ENCODE results near the gene TUT7.
"Not testable (repeated sequence)": the region's sequence is repeated elsewhere in the genome, so short reads cannot be mapped to it uniquely, and the experiment has no call there.

Gene TUT7

DNA sequence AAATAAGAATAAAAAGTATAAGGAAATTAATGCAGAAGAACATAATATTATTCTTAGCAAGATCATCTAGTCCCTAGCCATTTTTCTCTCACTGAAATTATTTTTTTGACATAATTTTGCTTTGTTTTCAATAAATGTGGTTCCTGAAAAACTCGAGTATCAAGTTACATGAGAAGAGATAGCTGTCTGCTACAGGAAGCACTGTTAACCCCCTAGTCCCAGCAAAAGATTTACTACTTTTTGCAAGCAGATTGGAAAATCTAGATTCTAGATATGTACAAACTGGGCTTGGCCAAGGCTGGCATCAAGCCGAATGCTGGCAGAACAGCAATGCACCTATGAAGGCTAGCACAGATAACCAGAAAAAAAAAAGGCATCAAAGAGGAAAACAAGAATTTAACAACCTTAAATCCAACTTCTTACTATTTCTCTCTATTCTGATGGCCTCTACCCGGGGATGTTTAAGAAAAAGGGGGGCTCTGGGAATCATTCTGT, 49.9 kb downstream of the TUT7 start:
- DNase-seq (ENCODE audit: low read depth in 1 of 2, low spot score in 1 of 2): no peak

DNA sequence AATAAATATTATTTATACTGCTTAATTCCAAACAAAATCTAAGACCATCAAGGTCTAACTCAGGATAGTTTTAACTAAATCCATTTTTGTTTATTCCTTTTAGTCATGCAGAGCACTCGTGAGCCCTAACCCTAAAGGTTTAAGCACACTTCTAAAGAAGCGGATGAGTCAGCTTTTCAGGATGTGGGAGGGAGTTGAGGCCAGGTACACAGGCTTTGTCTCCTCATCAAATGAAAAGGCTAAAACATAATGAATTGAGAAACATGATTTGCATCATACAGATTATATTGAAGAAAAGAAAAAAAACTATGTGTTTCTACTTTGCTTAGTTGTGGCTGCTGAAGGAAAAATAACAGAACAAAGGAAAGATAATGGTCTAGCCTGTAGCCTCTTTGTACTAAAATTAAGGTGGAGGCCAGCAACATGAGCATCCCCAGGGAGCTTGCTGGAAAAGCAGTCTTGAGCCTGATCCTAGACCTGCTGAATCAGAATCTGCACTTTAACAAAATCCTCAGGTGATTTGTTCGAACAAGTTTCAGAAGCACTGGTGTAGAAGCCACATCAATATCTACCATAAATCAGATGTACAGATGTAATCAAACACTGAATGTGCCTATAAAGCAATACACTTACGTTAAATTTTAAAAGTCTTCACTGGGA, 50.8 kb downstream of the TUT7 start:
- DNase-seq (ENCODE audit: low read depth in 1 of 2, low spot score in 1 of 2): peak in 1 of 2 donors; percentile 21

DNA sequence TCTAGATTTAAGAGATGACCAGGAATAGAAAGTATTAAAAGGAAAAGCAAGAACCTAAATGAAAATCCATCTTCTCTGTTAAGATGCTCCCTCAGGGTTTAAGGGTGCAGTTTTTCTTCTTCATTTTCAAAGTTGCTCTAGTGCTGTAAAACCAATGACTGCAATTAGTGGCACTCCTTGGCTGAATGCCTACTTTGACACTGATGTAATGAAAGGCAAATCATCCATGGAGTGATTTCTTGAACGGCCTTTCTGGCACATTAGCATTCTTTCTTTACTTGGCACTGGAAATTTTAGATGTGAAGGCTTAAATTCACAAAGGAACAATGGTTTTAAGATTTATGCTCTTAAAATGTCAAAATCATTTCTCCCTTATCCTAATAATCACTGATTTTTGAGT, 52.5 kb downstream of the TUT7 start:
- no peak for DNase-seq (ENCODE audit: low read depth in 1 of 2, low spot score in 1 of 2)

DNA sequence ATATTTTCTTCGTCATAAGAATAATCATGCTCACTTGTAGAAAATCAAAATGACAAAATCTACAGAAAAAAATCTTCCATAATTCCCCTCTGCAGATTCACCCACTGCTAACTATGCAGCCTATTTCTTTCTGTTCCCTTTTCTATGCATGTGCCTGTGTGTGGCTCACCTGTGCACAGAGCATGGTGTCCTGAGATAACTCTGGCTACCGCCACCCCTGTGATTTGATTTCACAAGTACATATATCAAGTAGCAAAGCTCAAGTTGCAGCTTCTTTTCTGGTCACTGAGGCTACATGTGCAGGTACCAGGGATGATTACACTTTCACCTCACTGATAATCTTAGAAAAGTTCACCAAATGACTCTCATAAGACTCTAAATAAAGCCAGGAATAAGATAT, 53.5 kb downstream of the TUT7 start:
- DNase-seq (ENCODE audit: low read depth in 1 of 2, low spot score in 1 of 2): no peak

DNA sequence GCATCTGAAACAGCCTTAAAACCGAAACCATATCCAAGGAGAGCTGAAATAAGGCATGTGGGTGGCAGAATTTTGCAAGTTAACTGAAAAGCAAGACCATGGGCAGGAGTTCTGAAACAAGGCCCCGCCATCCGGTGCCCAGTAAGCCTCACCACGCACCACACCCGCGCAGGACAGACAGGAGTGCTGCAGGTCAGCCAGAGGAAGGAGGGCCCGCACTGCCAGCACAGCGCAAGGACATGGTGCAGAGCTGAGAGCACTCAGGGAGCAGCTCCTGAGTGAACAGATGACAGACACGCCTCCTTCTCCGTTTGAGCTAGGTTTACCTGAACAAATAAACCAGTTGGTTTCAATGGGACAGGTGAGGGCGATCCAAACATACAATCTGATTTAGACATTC, 55.3 kb downstream of the TUT7 start:
- DNase-seq (ENCODE audit: low read depth in 1 of 2, low spot score in 1 of 2): no peak

DNA sequence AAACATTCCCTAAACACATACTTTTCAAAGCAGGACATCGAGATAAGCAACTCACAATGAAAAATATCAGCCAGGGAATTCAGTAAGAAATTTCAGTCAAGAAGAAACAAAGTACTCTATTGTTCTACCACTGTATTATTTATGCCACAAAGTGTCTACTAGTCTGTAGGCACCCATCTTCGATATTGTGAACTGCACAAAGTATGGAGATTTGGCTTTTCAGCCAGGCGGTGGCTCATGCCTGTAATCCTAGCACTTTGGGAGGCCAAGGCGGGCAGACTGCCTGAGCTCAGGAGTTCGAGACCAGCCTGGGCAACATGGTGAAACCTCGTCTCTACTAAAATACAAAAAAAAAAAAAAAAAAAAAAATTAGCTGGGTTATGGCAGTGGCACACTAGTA, 63.9 kb downstream of the TUT7 start:
- DNase-seq (ENCODE audit: low read depth in 1 of 2, low spot score in 1 of 2): not testable (repeated sequence)

DNA sequence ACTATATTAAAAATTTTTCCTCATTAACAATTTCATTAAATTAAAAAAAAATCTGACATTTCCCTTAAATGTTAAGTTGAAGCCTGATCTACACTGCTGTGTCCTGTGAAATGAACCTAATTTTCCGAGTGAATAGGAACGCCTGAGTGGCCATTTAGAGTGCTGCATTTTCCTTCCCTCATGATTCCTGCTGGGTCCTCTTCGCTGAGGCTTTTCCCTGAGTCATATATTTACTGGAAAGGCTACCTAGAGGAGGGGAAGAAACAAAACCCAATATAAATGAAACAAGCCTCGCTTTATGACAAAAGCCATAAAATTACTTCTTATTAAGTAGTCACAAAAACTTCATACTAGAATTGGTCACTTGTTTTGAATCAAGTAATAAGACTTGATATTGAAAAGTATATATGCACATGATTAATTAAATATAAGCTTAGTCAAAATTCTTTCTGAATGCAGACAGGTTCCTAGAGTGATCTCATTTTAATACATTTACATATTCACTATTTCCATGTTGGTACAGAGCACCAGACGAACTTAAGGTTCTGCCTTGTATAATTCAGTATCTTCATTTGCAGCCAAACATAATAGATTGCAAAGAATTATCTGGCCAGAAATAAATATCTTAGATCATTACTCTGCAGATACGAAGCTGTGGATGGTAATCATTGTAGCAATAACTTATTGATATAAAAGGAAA, 65.6 kb downstream of the TUT7 start:
- DNase-seq (ENCODE audit: low read depth in 1 of 2, low spot score in 1 of 2): no peak

DNA sequence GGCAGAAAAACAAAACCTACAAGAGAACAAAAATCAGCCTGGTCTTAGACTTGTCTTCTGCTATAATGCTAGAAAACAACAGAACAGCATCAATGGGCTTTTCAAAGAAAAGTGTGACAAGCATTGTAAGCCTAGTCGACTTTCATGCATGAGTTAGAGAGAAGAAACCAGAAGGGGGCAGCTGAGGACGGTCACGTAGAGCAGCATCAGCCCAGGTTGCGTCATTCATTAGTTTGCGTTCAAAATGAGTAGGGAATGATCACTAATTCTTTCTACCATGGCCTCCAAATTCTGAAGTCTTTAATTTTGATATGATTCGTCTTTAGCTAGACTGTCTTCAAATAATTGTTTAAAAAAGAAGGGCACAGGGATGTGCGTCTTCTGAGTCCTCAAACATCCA, 67.2 kb downstream of the TUT7 start:
- no peak for DNase-seq (ENCODE audit: low read depth in 1 of 2, low spot score in 1 of 2)

DNA sequence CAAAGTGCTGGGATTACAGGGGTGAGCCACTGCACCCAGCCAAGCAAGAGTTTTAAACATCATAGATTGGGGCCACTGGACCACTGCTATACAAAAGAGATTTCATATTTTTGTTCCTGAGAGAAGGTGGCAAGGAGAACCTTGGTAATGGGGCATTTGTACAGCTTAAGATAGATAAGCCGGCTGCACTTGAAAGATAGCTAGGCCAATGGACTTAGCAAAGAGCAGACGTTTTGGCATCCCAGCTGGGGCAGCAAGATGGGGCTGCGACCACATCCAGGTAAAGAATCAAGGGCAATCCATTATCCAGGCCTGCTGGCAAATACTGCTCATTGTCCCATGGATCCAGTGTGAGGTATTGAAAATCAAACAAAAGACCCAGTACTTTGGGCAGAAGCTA, 67.9 kb downstream of the TUT7 start:
- no peak for DNase-seq (ENCODE audit: low read depth in 1 of 2, low spot score in 1 of 2)

DNA sequence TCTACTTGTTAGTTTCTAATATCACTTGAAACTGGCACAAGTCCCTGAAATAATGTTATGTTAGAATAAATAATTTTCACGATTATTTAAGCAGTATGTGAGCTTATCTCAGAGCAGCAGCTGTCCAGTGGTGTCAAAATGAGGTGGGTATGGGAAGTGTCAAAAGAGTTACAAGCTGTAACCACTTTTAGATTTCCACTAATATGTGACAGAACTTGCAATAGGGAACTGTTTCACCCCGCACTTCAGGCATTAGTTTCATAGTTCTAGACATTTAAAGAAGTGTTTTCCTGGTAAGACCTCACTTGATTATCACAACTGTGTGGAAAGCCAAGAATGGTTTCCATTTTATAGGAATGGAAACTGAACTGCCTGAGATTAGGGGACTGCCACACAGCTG, 68.9 kb downstream of the TUT7 start:
- DNase-seq (ENCODE audit: low read depth in 1 of 2, low spot score in 1 of 2): no peak

DNA sequence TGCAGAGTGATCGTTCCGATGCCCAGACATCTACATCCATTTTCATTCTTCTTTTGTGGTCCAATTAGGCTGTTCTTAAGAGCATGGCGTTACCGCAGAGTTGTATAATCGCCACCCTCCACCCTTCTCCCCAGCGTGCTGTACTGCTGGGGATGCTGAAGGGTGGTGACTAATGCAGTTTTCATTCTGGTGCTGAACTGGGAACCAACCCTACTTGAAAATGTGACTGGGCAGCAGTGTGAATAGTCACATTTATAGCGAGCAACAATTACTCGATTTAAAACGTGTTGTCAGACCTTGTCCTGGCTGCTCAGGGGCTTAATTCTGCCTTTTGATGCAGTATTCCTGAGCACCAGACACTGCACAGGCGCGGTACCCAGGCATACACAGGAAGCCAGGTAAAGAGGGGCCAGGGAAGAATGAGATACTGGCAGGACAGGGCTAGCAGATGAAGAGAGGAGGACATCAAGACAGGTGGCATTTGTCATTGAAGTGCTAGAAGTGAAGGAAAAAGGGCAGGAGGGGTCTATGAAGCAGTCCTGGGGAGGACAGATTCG, 71.2 kb downstream of the TUT7 start:
- no peak for DNase-seq (ENCODE audit: low read depth in 1 of 2, low spot score in 1 of 2)

DNA sequence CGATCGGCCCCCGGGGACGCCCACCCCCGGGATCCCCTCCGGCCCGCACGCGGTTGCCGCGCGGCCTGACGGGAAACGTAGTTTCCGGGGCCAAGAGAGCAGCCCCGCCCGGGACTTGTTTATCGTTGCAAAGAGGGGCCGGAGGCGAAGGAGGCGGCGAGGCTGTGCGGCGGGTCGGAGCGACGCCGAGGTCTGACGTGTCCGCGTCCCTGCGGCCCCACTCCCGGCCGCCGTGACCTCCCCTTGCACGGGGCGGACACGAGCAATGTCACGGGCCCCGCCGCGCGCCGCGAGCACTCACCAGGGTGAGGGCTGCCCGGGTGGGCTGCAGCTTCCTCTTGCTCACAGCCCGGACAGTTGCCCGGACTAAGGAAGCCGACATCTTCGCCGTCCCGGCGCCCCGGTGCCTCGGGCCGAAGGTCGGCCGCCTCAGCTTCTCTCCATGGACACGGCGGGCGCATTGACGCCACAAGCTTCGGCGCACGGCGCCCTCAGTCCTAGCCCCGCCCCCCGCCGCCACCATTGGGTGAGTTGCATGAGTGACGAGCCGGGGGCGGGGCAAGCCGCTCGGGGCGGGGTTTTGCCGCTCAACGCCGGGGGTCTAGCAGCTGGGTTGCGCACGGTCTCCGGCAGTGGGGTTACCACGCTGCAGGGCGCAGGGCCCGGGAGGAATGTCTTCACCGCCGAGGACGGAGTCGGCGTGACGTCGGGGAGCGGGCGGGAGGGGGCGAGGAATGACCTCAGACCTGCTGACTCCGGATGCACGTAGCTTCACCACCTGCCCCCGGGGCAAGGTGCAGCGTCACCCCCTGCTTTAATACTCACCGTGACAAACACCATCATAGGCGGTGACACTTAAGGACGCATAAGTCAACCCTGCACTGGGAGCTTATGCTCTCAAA, 71.9 kb downstream of the TUT7 start, which contains the start of gene ISCA1:
ISCA1 (minus strand) TSS at position 462 of the 902 bp plus-strand sequence; CDS start at position 382, 80 bp downstream.
- peak; percentile 96 for DNase-seq (ENCODE audit: low read depth in 1 of 2, low spot score in 1 of 2)

DNA sequence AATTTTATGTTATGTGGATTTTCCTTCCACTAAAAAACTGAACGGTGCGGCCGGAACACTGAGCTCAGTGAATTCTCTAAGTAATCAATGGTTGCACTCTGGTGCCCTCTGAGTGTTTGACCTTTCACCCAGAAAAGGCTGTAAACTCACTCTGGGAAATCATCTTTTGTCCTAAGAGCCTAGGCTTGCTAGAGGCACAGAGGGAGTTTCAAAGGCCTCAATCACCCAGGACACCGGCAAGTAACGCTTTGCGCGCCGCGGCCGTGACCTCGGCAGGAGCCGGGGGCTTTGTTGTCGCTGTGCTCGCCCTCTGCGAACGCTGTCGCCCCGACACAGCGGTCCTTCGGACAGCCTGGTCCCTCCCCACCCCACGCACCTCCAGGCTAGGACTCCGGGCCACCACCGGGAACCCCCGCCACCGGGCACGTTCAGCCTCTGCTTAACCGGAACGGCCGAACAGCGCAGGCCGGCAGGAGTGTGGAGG, 72.6 kb downstream of the TUT7 start:
- DNase-seq (ENCODE audit: low read depth in 1 of 2, low spot score in 1 of 2): no peak

DNA sequence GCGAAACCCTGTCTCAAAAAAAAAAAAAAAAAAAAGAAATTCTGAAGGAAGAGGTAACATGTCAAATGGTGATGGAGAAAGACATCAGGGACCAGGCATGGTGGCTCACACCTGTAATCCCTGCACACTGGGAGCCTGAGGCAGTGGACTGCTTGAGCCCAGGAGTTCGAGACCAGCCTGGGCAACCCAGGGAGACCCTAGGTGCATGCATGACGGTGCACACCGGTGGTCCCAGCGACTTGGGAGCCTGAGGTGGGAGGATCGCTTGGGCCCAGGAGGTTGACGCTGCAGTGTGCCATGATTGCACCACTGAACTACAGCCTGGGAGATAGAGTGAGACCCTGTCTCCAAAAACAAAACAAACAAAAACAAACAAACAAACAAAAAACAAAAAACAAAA, 73.6 kb downstream of the TUT7 start:
- DNase-seq (ENCODE audit: low read depth in 1 of 2, low spot score in 1 of 2): no peak

DNA sequence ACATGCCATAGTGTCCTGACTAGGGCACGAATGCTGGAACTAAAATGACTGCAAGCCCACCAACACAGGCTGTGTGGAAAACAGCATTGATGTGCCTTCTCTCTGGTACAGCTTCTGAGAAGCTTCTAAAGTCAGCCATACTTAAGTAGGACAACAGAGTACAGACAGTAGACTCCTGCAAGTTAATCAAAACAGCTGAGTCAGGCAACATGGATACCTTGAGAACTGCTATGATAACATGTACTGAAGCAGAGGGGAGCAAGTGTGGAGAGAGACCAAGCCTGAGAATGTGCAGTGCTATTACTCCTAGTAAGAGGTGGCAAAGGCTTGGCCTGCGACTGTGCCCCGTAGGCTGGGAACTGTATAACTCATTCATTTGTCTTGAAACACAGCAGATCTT, 74.4 kb downstream of the TUT7 start:
- no peak for DNase-seq (ENCODE audit: low read depth in 1 of 2, low spot score in 1 of 2)

DNA sequence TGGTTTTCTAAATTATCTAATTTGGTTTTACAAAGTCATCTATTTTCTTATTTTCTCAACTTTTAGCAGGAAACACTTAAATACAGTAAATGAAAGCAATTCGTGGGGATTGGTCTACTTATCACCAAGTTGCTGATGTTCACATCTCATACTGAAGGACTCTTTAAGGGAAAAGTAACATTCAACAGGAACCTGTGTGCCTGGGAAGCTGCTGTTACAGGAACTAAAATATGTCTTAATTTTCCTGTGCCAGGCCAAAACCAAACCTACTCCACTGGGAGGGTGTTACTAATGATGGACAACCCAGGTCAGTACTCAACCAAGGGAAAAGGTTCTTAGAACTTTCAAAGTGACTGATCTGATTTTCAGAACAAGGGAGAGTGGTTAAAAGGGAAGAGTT, 77.1 kb downstream of the TUT7 start:
- no peak for DNase-seq (ENCODE audit: low read depth in 1 of 2, low spot score in 1 of 2)

DNA sequence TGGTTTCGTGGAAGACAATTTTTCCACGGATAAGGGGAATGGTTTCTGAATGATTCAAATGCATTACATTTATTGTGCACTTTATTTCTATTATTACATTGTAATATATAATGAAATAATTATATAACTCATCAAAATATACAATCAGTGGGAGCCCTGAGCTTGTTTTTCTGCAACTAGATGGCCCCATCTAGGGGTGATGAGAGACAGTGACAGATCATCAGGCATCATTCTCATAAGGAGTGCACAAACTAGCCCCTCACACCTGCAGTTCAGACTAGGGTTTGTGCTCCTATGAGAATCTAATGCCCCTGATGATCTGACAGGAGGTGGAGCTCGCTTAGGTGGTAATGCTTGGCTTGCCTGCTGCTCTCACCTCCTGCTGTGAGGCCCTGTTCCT, 78.2 kb downstream of the TUT7 start:
- DNase-seq (ENCODE audit: low read depth in 1 of 2, low spot score in 1 of 2): no peak

DNA sequence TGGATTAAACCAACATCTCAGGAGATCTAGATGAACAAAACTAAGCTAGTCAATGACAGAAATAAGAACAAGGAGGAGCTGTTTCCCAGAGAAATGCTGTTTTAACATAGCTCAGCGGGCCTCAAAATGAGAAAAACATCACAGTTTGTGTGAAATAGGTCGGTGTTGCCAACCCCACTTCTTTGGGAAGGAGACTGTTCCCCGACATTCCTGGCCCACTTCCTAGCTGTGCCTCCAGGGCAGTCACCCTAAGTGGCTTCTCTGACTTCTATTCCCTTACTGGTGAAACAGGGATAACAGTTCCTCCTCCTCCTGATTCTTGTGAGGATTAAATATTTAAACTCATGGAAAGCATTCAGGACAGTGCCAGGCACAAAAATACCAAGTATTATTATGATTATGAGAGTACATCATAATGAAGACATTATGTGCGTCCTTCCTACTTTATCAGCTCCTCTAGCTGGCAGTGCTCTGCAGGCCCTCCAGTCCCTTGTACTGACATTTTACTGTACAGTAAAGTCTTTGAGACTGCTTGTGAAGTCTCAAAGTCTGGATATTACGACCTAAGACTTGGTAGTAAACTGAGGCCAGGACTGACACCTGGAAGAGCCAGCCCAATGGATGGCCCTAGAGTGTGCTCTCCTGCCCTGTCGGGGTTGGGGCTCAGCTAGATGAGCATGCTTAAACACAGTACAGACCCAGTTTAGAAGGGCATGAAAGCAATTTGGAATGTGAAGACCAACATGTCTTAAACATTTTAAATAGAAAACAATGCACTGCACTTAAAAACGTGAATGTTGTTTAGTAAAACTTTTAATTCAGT, 79.2 kb downstream of the TUT7 start:
- DNase-seq (ENCODE audit: low read depth in 1 of 2, low spot score in 1 of 2): no peak

DNA sequence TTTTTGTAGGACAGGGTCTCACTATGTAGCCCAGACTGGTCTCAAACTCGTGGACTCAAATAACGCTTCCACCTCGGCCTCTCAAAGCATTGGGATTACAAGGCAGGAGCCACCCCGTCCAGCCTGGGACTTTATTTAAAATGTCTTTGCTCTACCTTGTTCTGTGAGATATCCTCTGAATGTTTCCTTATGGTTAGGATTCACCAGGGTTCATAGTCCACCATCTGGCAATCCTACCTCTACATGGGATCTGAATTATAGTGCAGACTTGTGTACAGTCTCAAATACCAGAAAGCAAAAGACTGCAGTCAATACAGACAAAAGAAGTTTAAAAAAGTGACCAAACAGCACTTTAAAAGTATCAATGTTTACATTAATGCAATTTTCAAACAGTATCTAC, 82.0 kb downstream of the TUT7 start:
- DNase-seq (ENCODE audit: low read depth in 1 of 2, low spot score in 1 of 2): no peak

DNA sequence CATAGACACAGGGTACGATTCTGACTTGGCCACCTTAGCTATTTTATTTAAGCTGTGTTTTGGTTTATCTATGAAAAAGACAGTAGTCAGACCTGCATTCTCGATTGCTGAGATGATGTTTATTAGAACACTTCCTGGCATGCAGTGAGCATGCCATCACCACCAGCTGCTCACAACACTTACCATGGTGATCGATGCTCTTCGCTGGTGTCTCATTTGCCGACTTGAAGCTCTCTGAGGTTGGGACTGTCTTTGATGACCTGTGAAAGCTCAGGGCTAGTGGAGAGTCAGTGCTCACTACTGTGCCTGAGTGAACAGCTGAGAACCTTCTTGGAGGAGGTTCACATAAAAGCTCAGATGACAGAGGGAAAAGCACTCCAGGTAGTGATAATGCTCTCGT, 90.3 kb downstream of the TUT7 start:
- DNase-seq (ENCODE audit: low read depth in 1 of 2, low spot score in 1 of 2): no peak
